Measurements from ENCODE around the gene CLDN15.

Gene CLDN15

GRCh38 chr7:101197991-101198390, 39.6 kb downstream of the CLDN15 start:
- DNase-seq, result no peak

- DNase-seq, result no peak
These were observed 41.7 kb downstream of the CLDN15 start for GRCh38 chr7:101195884-101196283.

- DNase-seq, result no peak
These were observed 48.5 kb downstream of the CLDN15 start for GRCh38 chr7:101189109-101189508.

GRCh38 chr7:101186844-101187428, 50.7 kb downstream of the CLDN15 start:
- no peak for DNase-seq

GRCh38 chr7:101186194-101186593, 51.4 kb downstream of the CLDN15 start:
- DNase-seq, result no peak

- no peak for DNase-seq
These were observed 52.3 kb downstream of the CLDN15 start for GRCh38 chr7:101185258-101185839.

All from NCI-H1436 (cell line).